ENCODE measurements around the gene TCF7L2.

DNA sequence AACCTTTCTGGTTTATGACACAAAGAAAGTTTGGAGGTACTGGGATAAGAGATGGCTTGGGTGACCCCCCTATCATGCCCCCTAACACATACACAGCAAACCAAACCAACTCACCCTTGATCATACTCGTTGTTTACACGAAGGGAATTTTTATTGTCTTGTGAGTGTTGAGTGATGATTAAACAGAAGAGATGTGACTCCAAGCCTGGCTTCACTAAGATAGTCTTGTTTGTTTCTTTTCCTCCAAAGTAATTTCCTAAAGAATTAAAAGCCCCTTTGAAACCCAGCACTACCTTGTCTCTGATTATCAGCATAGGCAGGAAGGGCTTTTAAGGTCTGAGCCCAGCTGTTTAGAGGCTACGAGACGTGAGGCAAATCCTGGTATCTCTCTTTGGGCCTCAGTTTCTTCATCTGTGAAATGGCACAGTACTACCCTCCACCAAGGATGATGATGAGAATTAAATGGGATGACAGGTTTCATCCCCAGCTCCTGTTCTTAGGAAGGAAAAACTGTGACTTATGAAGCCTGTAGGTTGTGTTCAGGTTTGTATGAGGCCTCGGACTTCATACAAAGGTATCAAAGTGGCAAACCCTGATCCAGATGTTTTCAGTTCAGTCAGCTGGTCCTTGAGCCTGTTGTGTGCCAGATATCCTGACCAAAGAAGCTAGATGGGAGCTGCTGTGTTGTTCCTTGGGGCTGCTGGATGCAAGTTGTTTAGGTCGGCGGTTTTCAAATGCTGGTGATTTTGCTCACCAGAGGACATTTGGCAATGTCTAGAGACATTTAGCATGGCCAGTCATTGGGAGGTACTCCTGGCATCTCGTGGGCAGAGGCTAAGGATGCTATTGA lies 51.8 kb downstream of the TCF7L2 start:
- TF ChIP-seq POLR2AphosphoS5 (IDR thresholded peaks at IDR 0.05) (no peak), EP300 (conservative IDR thresholded peaks at IDR 0.05; ENCODE audit: poor library complexity, severe bottlenecking) (no peak), EZH2 (IDR thresholded peaks at IDR 0.05; ENCODE audit: borderline replicate concordance, insufficient read depth, low read length, poor library complexity, severe bottlenecking) (no peak), RAD21 (conservative IDR thresholded peaks at IDR 0.05) (no peak), TAF1 (IDR thresholded peaks at IDR 0.05; ENCODE audit: low read depth) (no peak)
- TF ChIP-seq, protein P1, sequence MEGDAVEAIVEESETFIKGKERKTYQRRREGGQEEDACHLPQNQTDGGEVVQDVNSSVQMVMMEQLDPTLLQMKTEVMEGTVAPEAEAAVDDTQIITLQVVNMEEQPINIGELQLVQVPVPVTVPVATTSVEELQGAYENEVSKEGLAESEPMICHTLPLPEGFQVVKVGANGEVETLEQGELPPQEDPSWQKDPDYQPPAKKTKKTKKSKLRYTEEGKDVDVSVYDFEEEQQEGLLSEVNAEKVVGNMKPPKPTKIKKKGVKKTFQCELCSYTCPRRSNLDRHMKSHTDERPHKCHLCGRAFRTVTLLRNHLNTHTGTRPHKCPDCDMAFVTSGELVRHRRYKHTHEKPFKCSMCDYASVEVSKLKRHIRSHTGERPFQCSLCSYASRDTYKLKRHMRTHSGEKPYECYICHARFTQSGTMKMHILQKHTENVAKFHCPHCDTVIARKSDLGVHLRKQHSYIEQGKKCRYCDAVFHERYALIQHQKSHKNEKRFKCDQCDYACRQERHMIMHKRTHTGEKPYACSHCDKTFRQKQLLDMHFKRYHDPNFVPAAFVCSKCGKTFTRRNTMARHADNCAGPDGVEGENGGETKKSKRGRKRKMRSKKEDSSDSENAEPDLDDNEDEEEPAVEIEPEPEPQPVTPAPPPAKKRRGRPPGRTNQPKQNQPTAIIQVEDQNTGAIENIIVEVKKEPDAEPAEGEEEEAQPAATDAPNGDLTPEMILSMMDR (IDR thresholded peaks at IDR 0.05; ENCODE audit: poor library complexity, severe bottlenecking) = no peak
- TF ChIP-seq, protein P2, sequence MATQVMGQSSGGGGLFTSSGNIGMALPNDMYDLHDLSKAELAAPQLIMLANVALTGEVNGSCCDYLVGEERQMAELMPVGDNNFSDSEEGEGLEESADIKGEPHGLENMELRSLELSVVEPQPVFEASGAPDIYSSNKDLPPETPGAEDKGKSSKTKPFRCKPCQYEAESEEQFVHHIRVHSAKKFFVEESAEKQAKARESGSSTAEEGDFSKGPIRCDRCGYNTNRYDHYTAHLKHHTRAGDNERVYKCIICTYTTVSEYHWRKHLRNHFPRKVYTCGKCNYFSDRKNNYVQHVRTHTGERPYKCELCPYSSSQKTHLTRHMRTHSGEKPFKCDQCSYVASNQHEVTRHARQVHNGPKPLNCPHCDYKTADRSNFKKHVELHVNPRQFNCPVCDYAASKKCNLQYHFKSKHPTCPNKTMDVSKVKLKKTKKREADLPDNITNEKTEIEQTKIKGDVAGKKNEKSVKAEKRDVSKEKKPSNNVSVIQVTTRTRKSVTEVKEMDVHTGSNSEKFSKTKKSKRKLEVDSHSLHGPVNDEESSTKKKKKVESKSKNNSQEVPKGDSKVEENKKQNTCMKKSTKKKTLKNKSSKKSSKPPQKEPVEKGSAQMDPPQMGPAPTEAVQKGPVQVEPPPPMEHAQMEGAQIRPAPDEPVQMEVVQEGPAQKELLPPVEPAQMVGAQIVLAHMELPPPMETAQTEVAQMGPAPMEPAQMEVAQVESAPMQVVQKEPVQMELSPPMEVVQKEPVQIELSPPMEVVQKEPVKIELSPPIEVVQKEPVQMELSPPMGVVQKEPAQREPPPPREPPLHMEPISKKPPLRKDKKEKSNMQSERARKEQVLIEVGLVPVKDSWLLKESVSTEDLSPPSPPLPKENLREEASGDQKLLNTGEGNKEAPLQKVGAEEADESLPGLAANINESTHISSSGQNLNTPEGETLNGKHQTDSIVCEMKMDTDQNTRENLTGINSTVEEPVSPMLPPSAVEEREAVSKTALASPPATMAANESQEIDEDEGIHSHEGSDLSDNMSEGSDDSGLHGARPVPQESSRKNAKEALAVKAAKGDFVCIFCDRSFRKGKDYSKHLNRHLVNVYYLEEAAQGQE (IDR thresholded peaks at IDR 0.05; ENCODE audit: borderline replicate concordance) = no peak
